WI38 (cell line): ENCODE measurements around the gene ROBO3.

Source experiments
- H3K4me3 ChIP-seq: 2 replicates; pipeline ENCODE4 v1.5.1; 2011; ENCODE audit warnings: low read depth, mild to moderate bottlenecking, control low read depth, low read length
- TF ChIP-seq, protein P1 (sequence below): IDR thresholded peaks from 2 replicates; pipeline ENCODE4 v1.5.1; 2012; ENCODE audit warnings: low read depth, mild to moderate bottlenecking, control low read depth, low read length

The ROBO3 gene

DNA sequence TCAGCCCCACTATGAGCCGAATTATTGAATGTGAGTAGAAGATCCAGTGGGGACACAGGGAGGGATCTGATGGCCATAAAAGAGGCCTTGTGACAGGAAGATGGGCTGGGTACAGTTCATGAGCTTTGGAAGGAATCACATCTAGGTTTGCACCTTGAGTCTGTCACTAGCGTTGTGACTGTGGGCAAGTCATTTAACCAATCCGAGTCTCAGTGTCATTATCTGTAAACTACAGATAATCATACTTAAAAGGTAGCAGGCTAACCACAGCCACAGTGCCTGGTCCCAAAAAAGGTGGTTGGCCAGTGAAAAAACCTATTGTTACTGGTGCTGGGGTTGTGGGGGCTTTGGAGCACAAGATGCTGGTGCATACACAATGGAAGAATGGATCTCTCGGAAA is 57.6 kb downstream of the ROBO3 start:
- no peak overlapping the region for H3K4me3 ChIP-seq
- TF ChIP-seq, protein P1, sequence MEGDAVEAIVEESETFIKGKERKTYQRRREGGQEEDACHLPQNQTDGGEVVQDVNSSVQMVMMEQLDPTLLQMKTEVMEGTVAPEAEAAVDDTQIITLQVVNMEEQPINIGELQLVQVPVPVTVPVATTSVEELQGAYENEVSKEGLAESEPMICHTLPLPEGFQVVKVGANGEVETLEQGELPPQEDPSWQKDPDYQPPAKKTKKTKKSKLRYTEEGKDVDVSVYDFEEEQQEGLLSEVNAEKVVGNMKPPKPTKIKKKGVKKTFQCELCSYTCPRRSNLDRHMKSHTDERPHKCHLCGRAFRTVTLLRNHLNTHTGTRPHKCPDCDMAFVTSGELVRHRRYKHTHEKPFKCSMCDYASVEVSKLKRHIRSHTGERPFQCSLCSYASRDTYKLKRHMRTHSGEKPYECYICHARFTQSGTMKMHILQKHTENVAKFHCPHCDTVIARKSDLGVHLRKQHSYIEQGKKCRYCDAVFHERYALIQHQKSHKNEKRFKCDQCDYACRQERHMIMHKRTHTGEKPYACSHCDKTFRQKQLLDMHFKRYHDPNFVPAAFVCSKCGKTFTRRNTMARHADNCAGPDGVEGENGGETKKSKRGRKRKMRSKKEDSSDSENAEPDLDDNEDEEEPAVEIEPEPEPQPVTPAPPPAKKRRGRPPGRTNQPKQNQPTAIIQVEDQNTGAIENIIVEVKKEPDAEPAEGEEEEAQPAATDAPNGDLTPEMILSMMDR, result no peak

DNA sequence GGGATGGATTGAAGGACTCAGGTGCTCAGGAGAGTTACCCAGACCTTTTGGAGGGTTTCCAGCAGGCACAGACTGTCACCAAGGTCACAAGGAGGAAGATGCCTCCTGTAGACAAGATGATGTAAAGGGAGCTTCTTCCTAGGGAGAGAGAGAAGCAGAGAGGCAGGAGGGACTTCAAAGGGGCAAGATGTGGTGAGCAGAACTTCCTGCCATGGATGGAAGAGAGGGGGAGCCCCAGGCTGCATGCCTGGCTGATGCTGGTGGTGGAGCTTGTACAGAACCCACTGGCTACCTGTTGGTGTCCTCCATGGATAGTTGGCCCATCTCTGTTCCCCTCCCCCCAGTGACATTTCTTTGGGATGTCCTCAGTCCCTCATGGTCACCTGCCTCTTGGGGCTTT is 58.1 kb downstream of the ROBO3 start:
- TF ChIP-seq, protein P1, result no peak

DNA sequence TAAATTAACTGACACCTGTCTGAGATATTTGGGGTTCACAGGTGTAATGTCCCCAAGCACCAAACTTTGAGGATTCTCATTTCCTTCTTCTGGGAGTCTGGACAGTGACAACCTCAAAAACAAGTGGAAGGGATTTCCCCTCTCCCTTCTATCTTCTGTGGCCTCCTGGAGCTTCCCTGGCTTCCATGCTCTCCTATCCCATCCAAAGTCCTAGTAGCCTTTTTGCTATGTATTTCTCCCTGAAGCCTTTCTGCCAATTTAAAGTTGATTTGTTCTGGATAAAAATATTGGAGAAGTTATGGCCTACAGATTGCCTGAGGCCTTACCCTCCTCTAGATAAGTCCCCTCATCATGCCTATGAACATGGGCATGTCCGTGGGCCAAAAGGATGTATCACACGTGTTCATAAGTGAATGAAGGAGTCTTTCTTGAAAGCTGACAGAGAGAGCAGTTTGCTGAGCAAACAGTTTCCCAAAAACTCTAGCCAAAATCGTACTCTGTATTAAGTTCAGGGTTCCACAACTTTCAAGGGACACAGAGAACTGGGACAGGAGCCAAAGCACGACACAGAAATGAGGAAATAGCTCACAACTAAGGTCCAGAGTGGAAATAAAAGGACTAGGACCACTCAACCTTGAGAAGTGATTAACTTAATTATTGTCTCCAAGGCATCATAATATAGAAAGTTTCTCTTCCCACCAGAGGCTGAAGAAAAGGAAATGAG is 63.9 kb downstream of the ROBO3 start:
- TF ChIP-seq, protein P1, result no peak

More for the DNA sequence above, 58.1 kb downstream of the ROBO3 start:
- no peak overlapping the region for H3K4me3 ChIP-seq

DNA sequence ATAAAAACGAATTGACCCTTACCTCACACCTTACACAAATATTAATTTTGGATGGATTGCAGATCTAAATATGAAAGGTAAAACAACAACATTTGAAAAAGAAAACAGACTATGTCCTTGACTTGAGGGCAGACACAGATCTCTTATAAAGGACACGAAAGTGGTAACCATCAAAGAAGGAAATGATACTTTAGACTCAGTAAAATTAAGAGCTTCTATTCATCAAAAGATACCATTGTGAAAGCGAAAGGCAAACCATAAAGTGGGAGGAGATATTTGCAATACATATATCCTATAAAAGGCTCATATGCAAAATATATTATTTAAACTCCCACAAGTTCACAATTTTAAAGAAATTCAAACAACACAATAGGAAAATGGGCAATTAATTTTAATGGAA is 65.6 kb downstream of the ROBO3 start:
- H3K4me3 ChIP-seq, result no peak overlapping the region
- TF ChIP-seq, protein P1, result no peak

More for the DNA sequence above, 63.9 kb downstream of the ROBO3 start:
- H3K4me3 ChIP-seq, result no peak overlapping the region
